NCI-H226 (cell line): ENCODE data around the gene EIF4G3.
"Not testable (repeated sequence)": the region's sequence is repeated elsewhere in the genome, so short reads cannot be mapped to it uniquely, and the experiment has no call there.

Source experiments
- DNase-seq: peaks from one replicate; pipeline ENCODE4 v3.0.0-alpha.2; 2015

EIF4G3 gene

GRCh38 chr1:21099869-21100131, 76.9 kb downstream of the EIF4G3 start:
- DNase-seq: no peak

DNA sequence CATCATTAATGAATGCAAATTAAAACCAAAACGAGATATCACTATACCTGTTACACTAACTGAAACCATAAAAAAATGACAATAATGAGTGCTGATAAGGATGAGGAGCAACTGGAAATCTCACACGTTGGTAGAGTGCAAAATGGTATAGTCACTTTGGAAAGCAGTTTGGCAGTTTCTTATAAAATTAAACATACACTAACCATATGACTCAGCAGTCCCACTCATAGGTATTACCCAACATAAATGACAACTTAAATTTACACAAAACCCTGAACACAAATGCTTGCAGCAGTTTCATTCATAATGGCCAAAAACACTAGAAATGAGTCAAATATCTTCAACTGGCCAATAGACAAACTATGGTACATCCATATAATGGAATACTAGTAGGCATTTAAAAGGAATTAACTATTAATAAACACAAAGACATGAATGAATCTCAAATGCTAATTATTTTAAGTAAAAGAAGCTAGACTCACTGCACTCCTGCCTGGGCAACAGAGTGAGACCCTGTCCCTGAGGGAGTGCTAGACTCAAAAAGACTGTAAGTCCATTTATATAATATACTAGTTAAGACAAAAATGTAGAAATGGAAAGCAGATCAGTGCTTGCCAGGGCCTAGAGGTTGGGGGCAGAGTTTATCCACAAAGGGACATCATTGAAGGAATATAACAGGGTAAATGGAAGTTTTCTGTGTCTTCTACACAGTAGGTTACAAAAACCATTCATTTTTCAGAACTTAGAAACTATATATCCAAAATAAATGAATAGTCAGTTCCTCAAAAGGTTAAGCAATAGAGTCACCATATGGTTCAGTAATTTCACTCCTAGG, 77.4 kb downstream of the EIF4G3 start:
- no peak for DNase-seq

- no peak for DNase-seq
Observed at GRCh38 chr1:21098186-21098915, 78.3 kb downstream of the EIF4G3 start.

DNA sequence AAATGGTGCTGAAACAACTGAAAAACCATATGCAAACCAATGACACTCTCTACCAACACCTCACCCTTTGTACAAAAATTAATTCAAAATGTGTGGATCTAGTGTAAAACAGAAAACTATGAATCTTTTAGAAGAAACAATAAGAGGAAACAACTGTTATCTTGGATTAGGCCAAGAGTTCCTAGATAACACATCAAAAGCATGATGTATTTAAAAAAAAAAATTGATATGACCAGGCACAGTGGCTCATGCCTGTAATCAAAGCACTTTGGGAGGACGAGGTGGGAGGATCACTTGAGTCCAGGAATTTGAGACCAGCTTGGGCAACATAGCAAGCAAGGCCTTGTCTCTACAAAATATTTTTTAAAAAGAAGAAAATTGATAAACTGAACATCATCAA, 79.0 kb downstream of the EIF4G3 start:
- DNase-seq: no peak

- DNase-seq: no peak
Observed at GRCh38 chr1:21095976-21096375, 80.7 kb downstream of the EIF4G3 start.

DNA sequence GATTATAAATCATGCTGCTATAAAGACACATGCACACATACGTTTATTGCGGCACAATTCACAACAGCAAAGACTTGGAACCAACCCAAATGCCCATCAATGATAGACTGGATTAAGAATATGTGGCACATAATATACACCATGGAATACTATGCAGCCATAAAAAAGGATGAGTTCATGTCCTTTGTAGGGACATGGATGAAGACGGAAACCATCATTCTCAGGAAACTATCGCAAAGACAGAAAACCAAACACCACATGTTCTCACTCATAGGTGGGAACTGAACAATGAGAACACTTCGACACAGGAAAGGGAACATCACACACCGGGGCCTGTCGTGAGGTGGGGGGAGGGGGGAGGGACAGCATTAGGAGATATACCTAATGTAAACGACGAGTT, 82.4 kb downstream of the EIF4G3 start:
- DNase-seq: not testable (repeated sequence)

- not testable (repeated sequence) for DNase-seq
Observed at GRCh38 chr1:21093271-21093958, 83.3 kb downstream of the EIF4G3 start.

- not testable (repeated sequence) for DNase-seq
Observed at GRCh38 chr1:21092545-21092944, 84.2 kb downstream of the EIF4G3 start.

GRCh38 chr1:21091053-21091690, 85.5 kb downstream of the EIF4G3 start:
- DNase-seq: peak; percentile 83

DNA sequence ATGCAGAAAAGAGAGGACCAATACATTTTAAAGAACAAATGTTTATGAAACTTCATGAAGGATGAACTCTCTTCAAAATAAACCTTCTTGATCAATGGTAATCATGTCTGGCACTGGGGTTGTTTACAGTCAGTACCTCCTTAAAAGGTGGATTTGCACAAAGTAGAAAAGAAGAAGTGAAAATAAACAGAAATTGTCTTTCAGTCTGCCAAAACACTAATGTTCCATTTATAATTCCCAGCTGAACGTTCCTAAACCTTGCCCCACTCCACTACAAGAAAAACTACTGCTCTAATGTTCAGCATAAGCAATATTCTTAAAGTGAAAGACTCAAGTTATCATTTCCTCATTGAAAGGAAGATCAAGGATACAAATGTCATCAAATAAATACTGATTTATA, 86.2 kb downstream of the EIF4G3 start:
- DNase-seq: no peak

- no peak for DNase-seq
Observed at GRCh38 chr1:21089731-21090130, 87.0 kb downstream of the EIF4G3 start.

GRCh38 chr1:21089299-21089698, 87.4 kb downstream of the EIF4G3 start:
- DNase-seq: no peak

DNA sequence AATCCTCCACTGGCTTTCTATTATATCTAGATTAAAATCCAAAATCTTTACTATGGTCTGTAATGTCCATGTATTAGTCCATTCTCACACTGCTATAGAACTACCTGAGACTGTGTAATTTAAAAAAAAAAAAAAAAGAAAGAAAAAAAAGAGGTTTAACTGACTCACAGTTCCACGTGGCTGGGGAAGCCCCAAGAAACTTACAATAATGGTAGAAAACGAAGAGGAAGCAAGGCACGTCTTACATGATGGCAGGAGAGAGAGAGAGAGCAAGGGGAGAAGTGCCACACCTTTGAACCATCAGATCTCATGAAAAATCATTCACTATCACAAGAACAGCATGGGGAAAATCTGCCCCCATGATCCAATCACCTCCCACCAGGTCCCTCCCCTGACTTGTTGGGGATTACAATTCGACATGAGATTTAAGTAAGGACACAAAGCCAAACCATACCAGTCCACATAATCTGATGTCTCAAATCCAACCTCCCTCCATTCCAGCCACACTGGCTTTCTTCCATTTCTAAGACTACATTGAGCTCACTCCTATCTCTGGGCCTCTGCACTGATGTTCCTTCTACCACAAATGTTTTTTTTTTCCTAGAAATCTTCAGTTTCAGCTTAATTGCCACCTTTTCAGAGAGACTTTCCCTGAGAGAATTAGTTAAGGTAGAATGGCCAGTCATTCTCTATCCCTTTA, 92.4 kb downstream of the EIF4G3 start:
- no peak for DNase-seq

GRCh38 chr1:21082073-21082472, 94.6 kb downstream of the EIF4G3 start:
- DNase-seq: no peak

- DNase-seq: peak; percentile 63
Observed at GRCh38 chr1:21077085-21077484, 99.6 kb downstream of the EIF4G3 start.

DNA sequence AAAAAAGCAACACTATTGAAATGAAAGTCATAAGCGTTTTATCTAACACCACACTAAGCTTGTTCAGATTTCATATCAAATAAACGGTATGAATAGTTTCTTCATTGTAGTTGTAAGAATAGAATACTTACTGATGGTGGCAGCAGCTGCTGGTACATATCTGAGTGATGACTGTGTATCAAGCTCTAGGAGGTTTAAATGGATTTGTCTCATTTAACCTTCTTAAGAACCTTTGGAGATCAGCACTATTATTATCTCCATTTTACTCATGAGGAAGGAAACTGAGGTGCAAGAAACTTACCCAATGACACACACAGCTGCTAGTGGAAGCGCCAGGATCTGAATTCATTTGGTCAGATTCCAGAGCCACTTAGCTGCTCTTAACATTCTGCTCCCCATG, 104.0 kb downstream of the EIF4G3 start:
- peak; percentile 7 for DNase-seq

DNA sequence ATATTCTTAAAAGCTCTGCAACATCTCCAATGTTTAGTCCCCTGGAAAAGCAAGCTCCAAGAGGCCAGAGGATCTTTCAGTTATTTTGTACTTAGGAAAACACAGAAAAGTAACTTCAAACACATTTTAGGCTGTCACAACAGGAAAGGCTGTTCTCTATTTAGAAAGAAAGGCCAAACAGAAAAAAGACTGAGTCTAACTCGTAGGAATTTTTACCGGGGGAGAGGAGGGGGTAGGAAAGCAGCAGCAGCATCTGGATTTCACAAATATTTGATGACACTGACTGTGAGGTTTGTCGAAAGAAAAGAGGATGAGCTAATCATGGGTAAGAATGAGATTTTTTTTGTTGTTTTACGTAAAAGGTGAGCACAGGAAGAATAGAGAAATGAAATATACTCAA, 107.1 kb downstream of the EIF4G3 start:
- no peak for DNase-seq

GRCh38 chr1:21068937-21069336, 107.8 kb downstream of the EIF4G3 start:
- DNase-seq: no peak

DNA sequence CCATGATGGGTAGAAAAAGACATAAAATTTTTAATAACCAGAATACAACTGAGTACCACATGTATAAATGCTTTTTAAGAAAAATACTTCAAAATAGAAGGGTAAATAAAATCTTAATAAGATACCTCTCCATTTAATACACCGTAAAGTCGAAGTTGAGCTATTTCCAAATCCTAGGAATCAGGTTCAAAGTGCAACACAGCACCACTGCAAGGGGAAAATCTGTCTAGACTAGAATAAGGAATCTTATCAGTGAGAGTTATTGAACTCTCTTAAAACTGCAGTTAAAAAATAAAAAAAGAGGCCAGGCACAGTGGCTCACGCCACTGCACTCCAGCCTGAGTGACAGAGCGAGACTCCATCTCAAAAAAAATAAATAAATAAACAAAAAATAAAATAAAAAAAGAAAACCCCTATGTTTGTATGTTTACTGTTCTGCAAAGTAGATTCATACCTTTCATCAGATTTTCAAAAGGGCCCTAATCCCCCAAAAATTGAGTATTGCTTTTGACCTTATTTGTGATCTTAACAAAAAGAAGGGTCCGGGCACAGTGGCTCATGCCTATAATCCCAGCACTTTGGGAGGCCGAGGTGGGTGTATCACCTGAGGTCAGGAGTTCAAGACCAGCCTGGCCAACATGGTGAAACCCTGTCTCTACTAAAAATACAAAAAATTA, 109.0 kb downstream of the EIF4G3 start:
- no peak for DNase-seq

DNA sequence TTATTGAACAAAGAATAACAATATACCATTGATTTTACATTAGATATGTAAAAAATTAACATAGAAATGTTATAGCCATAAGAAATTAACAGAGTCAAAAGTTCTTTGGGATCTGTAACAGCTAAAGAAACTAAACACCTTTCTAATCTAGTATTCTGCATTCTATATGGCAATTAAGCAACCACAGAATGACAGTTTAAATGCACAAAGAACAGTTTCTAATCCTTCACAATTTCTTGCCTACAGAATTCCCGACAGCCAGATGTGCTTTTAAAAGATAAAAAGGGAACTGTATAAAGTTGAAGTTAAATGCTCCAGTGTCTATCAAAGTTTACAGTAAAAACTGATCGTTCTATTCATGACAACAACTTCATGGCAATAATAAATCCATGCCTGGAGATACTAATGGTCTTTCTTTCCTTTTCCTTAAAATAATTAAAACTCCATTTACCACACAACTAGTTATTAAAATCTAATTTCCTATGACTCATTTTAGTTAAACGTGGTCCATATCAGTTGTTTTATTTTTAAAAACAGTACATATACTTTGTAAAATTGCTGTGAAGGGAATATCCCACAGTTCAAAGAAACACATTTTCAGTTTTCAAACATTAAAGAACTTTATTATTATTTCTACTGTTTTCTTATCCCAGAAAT, 110.2 kb downstream of the EIF4G3 start:
- DNase-seq: no peak

GRCh38 chr1:21065851-21066250, 110.8 kb downstream of the EIF4G3 start:
- no peak for DNase-seq

DNA sequence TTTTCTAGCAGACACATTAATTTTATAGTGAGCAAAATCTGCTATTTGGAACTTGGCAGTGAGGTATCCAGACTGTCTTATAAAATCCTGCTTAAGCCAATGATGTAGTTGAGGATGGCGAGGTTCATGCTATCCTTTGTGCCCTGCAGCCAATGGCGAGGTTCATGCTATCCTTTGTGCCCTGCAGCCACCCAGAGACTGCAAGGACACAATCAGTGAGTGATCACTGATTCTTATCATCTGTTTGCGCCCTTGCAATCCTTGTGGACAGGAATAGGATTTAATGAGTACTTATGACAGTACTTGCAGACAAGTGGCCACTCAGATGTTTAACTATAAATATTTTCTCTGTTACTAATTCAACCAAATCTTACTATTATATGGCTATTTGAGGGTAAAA, 112.6 kb downstream of the EIF4G3 start:
- DNase-seq: no peak
